GM21367 (cell line): ENCODE data around the gene MAP2K6.
A peak's percentile ranks its signal among the peaks of the same experiment; 100 is the strongest.

Experiments used
- ATAC-seq: cut with Tn5 transposase; IDR thresholded peaks from one replicate; pipeline ENCODE4 v1.9.1; 2021; ENCODE audit not compliant: unreplicated experiment

The MAP2K6 gene

DNA sequence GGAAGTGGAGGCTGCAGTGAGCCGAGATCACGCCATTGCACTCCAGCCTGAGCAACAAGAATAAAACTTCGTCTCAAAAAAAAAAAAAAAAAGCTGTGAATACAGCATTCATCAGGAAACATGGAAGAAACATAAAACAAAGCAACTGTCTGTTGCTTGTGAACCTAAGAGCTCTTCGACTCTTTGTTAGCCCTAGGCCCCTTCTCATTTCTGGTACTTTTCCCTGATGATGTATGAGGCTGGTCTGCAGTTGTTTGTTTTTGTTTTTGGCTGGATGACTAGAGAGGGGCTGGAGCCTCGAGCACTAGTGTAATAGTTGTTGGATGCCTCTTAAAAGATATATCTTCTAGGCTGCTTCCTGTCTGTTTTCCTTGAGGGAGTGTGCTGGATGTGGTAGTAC is 113.5 kb downstream of the MAP2K6 start:
- no peak for ATAC-seq

- no peak for ATAC-seq
Measured at GRCh38 chr17:69533481-69534234, 119.2 kb downstream of the MAP2K6 start.

- ATAC-seq: no peak
Measured at GRCh38 chr17:69534235-69534621, 119.7 kb downstream of the MAP2K6 start.

DNA sequence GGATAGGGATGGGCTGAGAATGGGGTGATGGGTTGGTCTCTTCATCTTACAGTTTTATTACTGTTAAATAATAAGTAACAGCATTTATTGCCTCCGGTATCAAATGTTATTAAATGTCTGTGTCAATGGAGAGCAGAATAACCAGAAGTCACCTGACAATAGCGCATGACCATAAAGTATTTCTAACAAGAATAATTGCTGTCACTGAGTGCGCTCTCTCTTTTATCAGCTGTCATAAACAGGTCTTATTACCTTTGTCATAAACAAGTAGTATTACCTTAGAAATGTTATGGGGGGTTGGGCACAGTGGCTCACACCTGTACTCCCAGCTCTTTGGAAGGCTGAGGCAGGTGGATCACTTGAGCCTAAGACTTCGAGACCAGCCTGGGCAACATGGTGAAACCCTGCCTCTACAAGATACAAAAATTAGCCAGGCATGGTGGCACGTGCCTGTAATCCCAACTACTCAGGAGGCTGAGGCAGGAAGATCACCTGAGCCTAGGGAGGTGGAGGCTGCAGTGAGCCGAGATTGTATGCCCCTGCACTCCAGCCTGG is 120.6 kb downstream of the MAP2K6 start:
- no peak for ATAC-seq

DNA sequence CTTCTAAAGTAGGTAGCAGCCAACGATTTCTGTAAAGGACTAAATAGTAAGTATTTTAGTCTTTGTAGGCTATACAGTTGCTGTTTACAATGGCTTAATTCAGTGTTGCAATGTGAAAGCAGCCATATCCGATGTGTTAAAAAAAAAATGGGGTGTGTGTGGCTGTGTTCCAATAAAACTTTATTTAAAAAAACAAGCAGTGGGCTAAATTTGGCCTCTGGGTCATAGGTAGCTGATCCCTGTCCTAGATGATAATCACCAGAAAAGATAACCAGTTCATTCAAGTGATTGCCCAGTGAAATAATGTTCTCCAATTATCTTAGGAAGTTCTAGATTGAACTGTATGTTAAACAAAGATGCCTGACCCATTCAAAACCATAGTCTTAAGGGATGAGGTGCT is 124.3 kb downstream of the MAP2K6 start:
- no peak for ATAC-seq

DNA sequence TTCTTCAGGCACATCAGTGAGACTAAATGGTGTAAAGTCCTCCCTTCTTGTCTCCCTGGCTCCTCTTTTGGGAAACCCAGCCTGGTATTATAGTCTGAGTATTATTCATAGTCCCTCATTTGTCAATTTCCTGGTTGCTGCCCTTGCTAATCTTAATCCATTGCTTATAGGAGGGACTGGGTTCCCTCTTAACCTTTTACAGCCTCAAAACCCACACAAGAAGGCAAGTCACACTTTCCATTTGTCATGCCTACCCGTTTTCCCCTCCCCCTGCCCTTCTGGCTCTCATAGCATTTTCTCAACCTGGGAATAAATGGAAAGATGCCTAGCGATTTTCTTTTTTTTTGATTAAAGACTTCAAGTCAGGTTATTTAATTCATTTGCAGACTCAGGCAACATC is 124.8 kb downstream of the MAP2K6 start:
- ATAC-seq: no peak

- no peak for ATAC-seq
Measured at GRCh38 chr17:69539781-69540319, 125.4 kb downstream of the MAP2K6 start.

DNA sequence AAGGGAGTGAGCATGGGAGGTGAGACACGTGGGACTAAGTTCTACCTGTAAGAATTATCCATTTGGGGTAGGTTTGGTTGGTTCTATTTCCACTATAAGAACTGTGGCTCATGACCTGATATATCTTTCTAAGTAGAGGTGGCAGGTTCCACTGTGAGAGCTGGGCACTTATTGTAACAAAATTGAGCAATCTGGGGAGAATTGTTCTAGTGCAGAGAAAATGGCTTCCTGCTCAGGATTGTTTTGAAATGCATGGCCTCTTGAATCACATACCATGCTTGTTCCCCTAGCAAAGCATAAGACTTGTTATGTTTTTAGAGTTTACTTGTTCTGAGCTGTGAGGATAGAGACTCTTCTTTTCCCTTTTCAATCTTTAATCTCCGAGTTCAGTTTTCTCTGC is 125.9 kb downstream of the MAP2K6 start:
- no peak for ATAC-seq

DNA sequence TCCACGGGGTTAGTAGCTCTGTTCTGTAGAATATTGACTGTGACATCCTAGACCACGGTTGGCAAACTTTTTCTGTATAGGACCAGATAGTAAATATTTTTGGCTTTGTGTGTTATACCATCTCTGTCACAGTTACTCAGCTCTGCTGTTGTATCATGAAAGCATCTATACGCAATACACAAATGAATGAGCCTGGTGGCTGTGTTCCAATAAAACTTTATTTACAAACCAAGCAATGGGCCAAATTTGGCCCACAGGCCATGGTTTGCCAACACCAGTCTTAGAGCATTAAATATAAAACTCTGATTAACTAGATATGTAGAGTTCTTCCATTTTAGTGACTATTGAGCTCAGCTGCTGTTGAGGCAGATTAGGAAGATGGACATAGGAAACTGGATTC is 132.7 kb downstream of the MAP2K6 start:
- ATAC-seq: no peak

DNA sequence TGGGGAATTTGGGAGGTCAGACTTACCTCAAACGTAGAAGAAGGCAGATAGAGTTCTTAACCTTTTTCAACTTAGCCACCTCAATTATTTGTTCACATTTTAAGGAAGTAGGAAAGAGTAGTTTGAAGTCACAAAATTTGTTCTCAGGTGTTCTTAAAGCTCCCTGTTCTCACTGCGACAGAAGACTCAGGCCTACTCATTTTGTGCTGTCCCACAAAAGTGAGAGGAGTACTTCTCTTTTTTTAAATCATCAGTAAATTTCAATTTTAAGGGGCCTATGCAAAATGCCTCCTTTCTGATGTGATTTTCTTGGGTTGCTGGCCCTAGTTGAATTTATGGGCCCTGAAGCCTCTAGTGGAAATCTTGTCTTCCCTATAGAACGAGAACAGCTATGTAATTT is 133.4 kb downstream of the MAP2K6 start:
- ATAC-seq: peak; percentile 71

DNA sequence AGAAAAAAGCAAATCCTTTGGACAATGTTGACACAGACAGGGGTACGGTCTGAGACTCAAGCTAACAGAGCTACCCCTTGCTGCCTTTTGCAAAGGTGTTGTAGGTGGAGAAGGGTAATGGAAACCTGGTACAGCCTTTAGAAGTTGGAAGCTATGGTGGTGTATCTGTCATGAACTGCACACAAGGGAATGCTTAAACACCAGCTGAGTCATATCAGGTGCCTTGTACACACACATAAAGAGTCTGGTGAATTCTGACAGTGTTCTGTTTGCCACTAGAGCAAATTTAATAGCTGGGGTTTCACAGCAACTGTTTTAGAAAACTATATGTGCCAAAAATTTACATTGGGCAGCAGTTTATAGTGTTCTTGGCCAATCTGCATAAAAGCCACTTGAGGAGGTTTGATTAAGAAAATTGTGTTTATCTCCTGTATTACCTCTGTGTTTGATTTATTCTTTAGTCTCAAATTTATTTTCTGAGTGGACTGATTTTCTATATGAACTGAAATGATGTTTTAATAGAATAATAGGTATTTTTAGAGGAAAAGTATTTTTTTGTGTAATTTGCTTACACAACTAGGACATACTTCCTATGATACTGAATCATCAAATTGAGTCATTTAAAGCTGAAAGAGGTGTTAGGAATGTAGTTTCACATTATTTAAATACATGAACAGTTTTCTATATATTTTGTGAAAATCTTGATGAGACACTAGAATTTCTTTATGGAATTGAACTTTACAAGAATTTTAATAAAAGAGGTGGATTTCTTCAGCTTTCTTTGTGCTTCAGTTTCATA is 136.9 kb downstream of the MAP2K6 start:
- no peak for ATAC-seq

GRCh38 chr17:69552986-69553667 is 138.6 kb downstream of the MAP2K6 start:
- no peak for ATAC-seq

DNA sequence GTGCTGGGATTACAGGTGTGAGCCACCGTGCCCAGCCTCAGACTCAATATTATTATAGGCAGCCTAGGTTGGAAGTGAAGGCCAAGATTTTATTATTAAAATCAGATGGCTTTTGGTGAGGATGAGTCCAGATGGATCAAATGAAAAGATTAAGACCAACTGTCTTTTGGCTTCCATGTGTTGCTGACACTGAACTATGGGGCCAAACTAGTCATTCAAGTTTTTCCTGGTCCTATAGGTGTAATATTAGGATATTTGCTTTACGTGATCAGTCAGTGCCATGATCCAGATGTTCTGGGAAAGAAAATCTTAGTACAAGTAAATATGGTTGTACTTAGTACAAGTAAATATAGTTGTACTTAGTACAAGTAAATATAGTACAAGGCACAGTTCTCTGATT is 140.6 kb downstream of the MAP2K6 start:
- ATAC-seq: no peak

DNA sequence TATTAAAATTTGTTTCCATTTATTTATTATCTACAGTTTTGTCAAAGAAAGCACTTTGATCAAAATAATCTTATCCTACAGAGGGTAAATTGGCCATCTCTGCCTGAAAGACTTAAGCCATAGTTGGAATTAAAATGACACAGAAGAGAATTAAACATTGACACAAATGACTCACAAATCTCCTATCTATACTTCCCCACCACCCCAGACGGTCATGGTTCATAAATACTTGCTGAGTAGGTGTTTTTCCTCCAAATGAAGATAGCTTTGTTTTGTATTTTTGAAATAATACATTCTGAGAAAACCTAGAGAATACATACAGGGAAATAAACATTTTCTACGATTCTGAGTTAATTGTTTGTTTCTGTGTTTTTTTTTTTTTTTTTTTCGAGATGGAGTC is 142.8 kb downstream of the MAP2K6 start:
- ATAC-seq: no peak

GRCh38 chr17:69558796-69559195 is 144.3 kb downstream of the MAP2K6 start:
- no peak for ATAC-seq

DNA sequence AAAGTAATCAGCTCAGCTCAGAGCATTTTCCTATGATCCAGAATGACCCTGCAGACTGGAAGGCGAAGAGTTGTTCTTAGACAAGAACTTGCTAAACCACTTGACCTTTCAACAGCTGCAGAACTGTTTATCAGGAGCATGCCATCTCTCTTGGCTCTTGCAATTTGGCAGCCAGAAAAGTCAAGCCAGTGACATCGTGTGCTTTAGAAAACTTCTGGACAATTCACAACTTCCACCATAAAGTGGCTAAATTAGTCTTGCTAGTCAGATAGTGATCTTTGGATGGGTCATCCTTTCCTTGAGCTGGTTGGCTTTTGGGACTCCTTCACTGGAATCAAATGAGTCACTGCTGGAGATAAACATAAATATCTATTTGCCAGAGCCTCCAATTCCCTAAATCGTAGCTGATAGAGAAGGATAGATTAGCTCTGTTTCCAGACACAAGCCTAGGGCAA is 146.5 kb downstream of the MAP2K6 start:
- ATAC-seq: no peak

- ATAC-seq: no peak
Measured at GRCh38 chr17:69561462-69561861, 147.0 kb downstream of the MAP2K6 start.

DNA sequence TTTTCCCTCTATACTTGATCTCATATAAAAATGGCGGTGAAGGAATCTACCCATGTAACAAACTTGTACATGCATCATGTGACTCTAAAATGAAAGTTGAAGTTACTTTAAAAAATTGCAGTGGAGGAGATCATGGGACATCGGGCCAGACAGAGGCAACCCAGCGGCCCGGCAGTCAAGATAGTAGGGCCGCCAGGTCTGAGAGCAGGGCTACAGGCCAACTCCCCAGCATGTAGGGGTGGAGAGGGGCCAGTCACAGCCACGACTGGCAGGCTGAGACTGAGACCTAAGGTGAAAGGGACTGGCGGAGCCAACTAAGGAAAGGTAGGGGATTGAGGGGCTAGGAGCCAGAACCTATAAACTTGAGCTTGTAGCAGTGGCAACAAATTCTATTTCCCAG is 150.9 kb downstream of the MAP2K6 start:
- ATAC-seq: no peak

DNA sequence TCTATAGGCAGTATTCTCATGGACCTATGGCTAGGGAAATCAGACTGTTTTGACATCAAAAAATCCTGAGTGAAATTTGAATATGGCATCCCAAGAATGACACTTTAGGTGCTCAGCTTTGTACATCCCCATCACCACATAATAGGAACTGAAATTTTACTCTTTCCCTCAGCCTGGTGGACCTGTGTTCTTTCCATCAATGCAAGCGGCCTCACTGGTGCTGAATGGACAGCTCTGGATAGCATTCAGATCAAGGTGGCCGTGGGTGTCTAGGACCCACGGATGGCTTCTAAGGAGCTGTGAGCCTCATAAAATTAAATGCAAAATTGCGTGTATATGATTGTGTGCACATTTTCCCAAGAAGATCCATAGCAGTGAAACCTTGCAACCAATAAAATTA is 152.6 kb downstream of the MAP2K6 start:
- ATAC-seq: no peak

DNA sequence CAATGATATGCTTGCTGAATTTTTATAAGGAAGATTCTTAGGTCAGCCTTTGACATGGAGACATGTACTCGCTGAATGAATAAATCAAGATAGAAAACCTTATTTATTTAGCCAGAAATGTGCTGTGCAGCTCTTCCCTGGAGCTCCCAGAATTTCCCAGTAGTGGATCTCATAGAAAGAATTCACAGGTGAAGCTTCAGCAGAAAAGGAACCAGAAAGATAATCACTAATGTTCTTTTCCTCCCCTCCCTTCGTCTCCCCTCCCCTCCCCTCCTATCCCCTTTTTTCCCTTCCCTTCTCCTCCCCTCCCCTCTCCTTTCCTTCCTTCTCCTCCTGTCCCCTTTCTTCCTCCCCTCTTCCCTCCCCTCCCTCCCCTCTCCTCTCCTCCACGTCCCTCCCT is 158.2 kb downstream of the MAP2K6 start:
- ATAC-seq: no peak

- no peak for ATAC-seq
Measured at GRCh38 chr17:69573396-69573795, 158.9 kb downstream of the MAP2K6 start.
